Posterior cingulate gyrus (tissue), 11 donors: ENCODE measurements around the gene NUB1.

Experiments used
- DNase-seq, 10 donors: peaks; one replicate each; pipeline versions ENCODE4 v3.0.0 to v3.0.0-alpha.2; 2020 to 2021; ENCODE audit warnings: mixed read lengths in 3 of 10
- intact Hi-C: fragments of 100-400 bp; cut with DNase I; formaldehyde crosslinking; loops from one replicate; pipeline ENCODE4 v1.15.1; 2023

The NUB1 gene

GRCh38 chr7:151385626-151386300, 44.2 kb downstream of the NUB1 start:
- peak in 3 of 10 donors; percentile 65 to 75 (median 75) for DNase-seq
- intact Hi-C loops, result no loop called here

GRCh38 chr7:151386301-151387160, 44.9 kb downstream of the NUB1 start:
- intact Hi-C loops, result no loop called here
- DNase-seq, result peak in 3 of 10 donors; percentile 55 to 74 (median 61)

- peak in 2 of 10 donors; percentile 49 to 78 for DNase-seq
Measured at GRCh38 chr7:151387161-151388006, 45.8 kb downstream of the NUB1 start.

GRCh38 chr7:151388007-151388297, 46.3 kb downstream of the NUB1 start:
- peak in 2 of 10 donors; percentile 54 to 63 for DNase-seq
- intact Hi-C loops, result no loop called here

More at GRCh38 chr7:151387161-151388006, 45.8 kb downstream of the NUB1 start:
- intact Hi-C loops, result no loop called here

GRCh38 chr7:151388430-151388829, 46.8 kb downstream of the NUB1 start:
- DNase-seq, result peak in 2 of 10 donors; percentile 47 to 57
- intact Hi-C loops, result no loop called here

- intact Hi-C loops, result no loop called here
- peak in 3 of 10 donors; percentile 30 to 66 (median 66) for DNase-seq
Measured at GRCh38 chr7:151389096-151389767, 47.6 kb downstream of the NUB1 start.

- peak in 3 of 10 donors; percentile 20 to 59 (median 36) for DNase-seq
- intact Hi-C loops, result no loop called here
Measured at GRCh38 chr7:151389768-151390597, 48.4 kb downstream of the NUB1 start.

- DNase-seq, result peak in 3 of 10 donors; percentile 52 to 67 (median 59)
- intact Hi-C loops, result no loop called here
Measured at GRCh38 chr7:151390598-151391357, 49.2 kb downstream of the NUB1 start.

GRCh38 chr7:151391358-151391730, 49.7 kb downstream of the NUB1 start:
- intact Hi-C loops, result no loop called here

GRCh38 chr7:151392002-151392401, 50.4 kb downstream of the NUB1 start:
- peak in 2 of 10 donors; percentile 46 to 52 for DNase-seq

More at GRCh38 chr7:151391358-151391730, 49.7 kb downstream of the NUB1 start:
- peak in 2 of 10 donors; percentile 22 to 52 for DNase-seq

GRCh38 chr7:151392426-151392825, 50.8 kb downstream of the NUB1 start:
- intact Hi-C loops, result no loop called here
- DNase-seq, result peak in 3 of 10 donors; percentile 37 to 79 (median 51)

More at GRCh38 chr7:151392002-151392401, 50.4 kb downstream of the NUB1 start:
- intact Hi-C loops, result no loop called here

- DNase-seq, result peak in 3 of 10 donors; percentile 15 to 54 (median 48)
Measured at GRCh38 chr7:151393031-151393977, 51.7 kb downstream of the NUB1 start.

GRCh38 chr7:151394076-151395035, 52.7 kb downstream of the NUB1 start:
- intact Hi-C loops, result no loop called here
- DNase-seq, result peak in 4 of 10 donors; percentile 4 to 69 (median 65)

More at GRCh38 chr7:151393031-151393977, 51.7 kb downstream of the NUB1 start:
- intact Hi-C loops, result no loop called here

- intact Hi-C loops, result no loop called here
- DNase-seq, result peak in 4 of 10 donors; percentile 17 to 72 (median 53)
Measured at GRCh38 chr7:151395036-151395367, 53.4 kb downstream of the NUB1 start.

- DNase-seq, result peak in 3 of 10 donors; percentile 0 to 67 (median 52)
- intact Hi-C loops, result no loop called here
Measured at GRCh38 chr7:151396328-151396970, 54.8 kb downstream of the NUB1 start.

GRCh38 chr7:151397026-151397425, 55.4 kb downstream of the NUB1 start:
- peak in 4 of 10 donors; percentile 19 to 81 (median 75) for DNase-seq
- intact Hi-C loops, result no loop called here
